SJSA1 (cell line): Measurements from ENCODE around the gene PPP1R36. TPM values are rescaled to one million over a fixed set of nuclear protein-coding genes. Genes with fewer than 3 reads are reported as not detected.
"Not testable (repeated sequence)": the region's sequence is repeated elsewhere in the genome, so short reads cannot be mapped to it uniquely, and the experiment has no call there.

ENCODE experiments used
- DNase-seq, 2 experiments: peaks; one replicate each; pipeline ENCODE4 v3.0.0-alpha.2; 2015 to 2020; ENCODE audit warnings: low spot score in 2 of 2, low read depth in 1 of 2
- H3K27ac ChIP-seq: fragments of 250-450 bp; sonication (Bioruptor Pico); 2 replicates; pipeline ENCODE4 v1.5.1; 2020; ENCODE audit warnings: mild to moderate bottlenecking, moderate library complexity
- H3K27me3 ChIP-seq: fragments of 250-450 bp; sonication (Bioruptor Pico); replicated peaks from 2 replicates; pipeline ENCODE4 v1.5.1; 2020; ENCODE audit warnings: mild to moderate bottlenecking, moderate library complexity
- H3K36me3 ChIP-seq: fragments of 250-450 bp; sonication (Bioruptor Pico); 2 replicates; pipeline ENCODE4 v1.5.1; 2020; ENCODE audit warnings: mild to moderate bottlenecking
- H3K4me1 ChIP-seq: fragments of 250-450 bp; sonication (Bioruptor Pico); replicated peaks from 2 replicates; pipeline ENCODE4 v1.6.1; 2021; ENCODE audit warnings: mild to moderate bottlenecking
- H3K4me3 ChIP-seq: fragments of 250-450 bp; sonication (Bioruptor Pico); 2 replicates; pipeline ENCODE4 v1.5.1; 2020; ENCODE audit warnings: mild to moderate bottlenecking
- H3K9me3 ChIP-seq: fragments of 250-450 bp; sonication (Bioruptor Pico); replicated peaks from 2 replicates; pipeline ENCODE4 v1.5.1; 2020; ENCODE audit warnings: mild to moderate bottlenecking
- total RNA-seq: library from RNA; depleted of rRNA; stranded (reverse); fragments of >200 nt; shearing (Covaris generic); gene quantifications from 2 replicates; pipeline ENCODE4 v1.2.3, GENCODE V29; 2014

The PPP1R36 gene
- total RNA-seq, 1 experiment from 2014 or later = 0.29 TPM

GRCh38 chr14:64620910-64621309 is 71.1 kb downstream of the PPP1R36 start:
- Histone ChIP-seq H3K27me3 (no peaks in the 10 kb centered on the region), H3K36me3 (no peaks in the 10 kb centered on the region), H3K9me3 (no peaks in the 10 kb centered on the region), H3K4me1 (0 out of 2 replicates have a peak, but pooled peaks cover 3% of the 10 kb centered on the region), H3K27ac (no peak overlapping the region), H3K4me3 (no peak overlapping the region)
- no peak for DNase-seq

DNA sequence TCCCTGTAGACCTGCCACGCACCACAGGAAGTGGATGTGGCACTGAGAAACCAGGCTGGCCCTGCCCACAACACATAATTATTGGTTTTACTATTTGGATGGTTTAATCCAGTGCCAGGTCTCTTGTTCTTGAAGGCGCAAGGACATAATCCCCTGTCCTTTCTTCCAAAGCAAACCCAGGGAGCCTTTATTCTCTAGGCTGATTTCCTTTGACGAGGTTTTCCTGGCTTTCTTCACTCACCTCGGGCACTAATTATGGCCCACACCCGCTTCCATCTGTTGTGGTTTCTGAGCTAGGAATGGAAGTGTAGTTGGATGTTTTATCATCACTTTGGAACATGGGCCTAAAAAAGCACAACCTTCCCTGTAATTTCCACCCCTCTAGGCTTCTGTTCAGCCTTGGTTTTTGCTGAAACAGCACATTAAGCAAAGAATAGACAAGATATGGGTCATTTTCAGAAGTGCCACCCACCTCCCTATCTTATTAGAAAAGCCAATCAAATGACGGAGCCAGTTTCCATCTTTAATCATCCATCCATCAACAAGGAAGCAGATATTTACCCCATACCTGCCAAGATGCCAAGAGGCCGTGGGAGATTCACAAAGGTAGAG is 73.9 kb downstream of the PPP1R36 start:
- H3K4me1 ChIP-seq = peaks cover 11% of the 10 kb centered on the region
- H3K27ac ChIP-seq = no peak overlapping the region
- DNase-seq = no peak
- no peaks in the 10 kb centered on the region for H3K27me3 ChIP-seq
- no peaks in the 10 kb centered on the region for H3K36me3 ChIP-seq
- H3K4me3 ChIP-seq = no peak overlapping the region
- no peaks in the 10 kb centered on the region for H3K9me3 ChIP-seq

DNA sequence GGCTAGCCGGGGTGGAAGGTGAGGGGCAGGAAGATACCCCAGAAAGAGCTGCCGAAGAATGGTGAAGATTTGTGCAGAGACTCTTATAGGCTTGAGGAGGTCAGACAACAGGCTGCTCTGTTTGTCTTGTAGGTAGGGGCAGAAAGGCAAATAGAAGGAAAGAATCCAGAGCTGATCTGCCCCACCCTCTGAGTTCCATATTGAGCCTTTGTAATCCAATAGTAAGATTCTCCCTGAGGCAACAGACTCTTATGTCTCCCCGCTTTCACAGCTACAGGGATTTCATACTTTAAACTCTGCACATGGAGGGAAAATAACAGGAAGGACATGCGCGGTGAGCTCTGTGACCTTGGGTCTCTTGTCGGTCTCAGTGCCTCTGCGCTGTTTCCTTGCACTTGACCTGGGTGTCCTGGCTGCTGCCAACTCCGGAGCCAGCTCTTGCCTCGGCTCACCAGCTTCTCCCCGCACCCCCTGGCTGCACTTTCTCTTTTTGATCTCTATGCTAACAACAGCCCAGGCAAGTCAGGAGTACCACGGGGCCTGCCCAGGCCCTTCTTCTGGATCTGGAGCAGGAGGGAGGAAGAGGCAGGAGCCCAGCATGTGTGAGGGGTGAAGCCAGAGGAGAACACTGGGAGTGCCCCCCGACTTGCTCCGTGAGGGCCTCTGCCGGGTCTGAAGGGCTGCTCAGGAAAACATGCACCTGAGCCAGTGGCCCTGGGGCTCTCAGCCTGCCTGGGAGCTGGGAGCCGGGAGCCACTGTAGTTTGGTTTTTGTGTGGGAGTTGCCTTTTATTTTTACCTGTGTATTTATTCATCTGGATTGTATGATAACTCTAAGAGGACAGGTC is 75.8 kb downstream of the PPP1R36 start:
- Histone ChIP-seq H3K36me3 (no peaks in the 10 kb centered on the region), H3K27ac (no peak overlapping the region), H3K4me3 (no peak overlapping the region), H3K9me3 (no peaks in the 10 kb centered on the region), H3K4me1 (peaks cover 20% of the 10 kb centered on the region), H3K27me3 (no peaks in the 10 kb centered on the region)
- DNase-seq = no peak

DNA sequence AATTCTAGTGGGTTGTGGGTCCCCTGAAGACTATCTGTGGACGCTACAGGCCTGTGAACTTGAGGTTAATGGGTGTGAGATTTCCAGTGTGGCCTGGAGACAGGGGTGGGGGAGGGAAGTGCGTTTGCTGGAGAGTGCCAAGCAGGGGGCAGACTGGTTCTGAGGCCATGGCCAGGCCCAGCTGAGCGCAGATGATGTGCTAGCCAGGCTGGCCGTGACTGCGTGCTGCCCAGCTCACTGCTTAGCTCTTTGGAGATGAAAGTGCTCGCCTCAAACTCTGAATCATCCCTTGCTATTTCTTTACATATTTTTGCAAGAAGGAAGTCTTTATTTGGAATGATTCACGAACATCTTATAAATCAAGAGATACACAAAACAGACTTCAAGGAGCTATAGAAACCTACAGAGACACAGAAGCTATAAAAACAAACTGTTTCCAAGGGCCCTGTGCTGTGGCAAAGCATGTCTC is 79.2 kb downstream of the PPP1R36 start:
- peaks cover 31% of the 10 kb centered on the region for H3K4me1 ChIP-seq

GRCh38 chr14:64630778-64631177 is 81.0 kb downstream of the PPP1R36 start:
- Histone ChIP-seq H3K4me1 (peaks cover 41% of the 10 kb centered on the region), H3K4me3 (no peak overlapping the region), H3K36me3 (no peaks in the 10 kb centered on the region), H3K27ac (no peak overlapping the region), H3K9me3 (no peaks in the 10 kb centered on the region), H3K27me3 (no peaks in the 10 kb centered on the region)
- DNase-seq = no peak

More for the DNA sequence above, 79.2 kb downstream of the PPP1R36 start:
- Histone ChIP-seq H3K27me3 (no peaks in the 10 kb centered on the region), H3K27ac (peak overlapping the region; percentile 83), H3K36me3 (no peaks in the 10 kb centered on the region), H3K4me3 (no peak overlapping the region), H3K9me3 (no peaks in the 10 kb centered on the region)
- DNase-seq = peak; percentile 84 to 89

- not testable (repeated sequence) for H3K4me3 ChIP-seq, DNase-seq
- peaks cover 41% of the 10 kb centered on the region for H3K4me1 ChIP-seq
Measured at GRCh38 chr14:64631222-64631621, 81.5 kb downstream of the PPP1R36 start.

GRCh38 chr14:64632056-64632455 is 82.3 kb downstream of the PPP1R36 start:
- Histone ChIP-seq H3K36me3 (no peaks in the 10 kb centered on the region), H3K4me1 (peaks cover 41% of the 10 kb centered on the region), H3K4me3 (no peak overlapping the region), H3K27me3 (no peaks in the 10 kb centered on the region), H3K27ac (peak overlapping the region; percentile 40), H3K9me3 (no peaks in the 10 kb centered on the region)
- peak in 1 of 2 experiments; percentile 30 for DNase-seq

More at GRCh38 chr14:64631222-64631621, 81.5 kb downstream of the PPP1R36 start:
- not testable (repeated sequence) for H3K9me3 ChIP-seq, H3K27me3 ChIP-seq, H3K36me3 ChIP-seq
- peak overlapping the region; percentile 40; the same call in 1 of the 2 replicates for H3K27ac ChIP-seq

DNA sequence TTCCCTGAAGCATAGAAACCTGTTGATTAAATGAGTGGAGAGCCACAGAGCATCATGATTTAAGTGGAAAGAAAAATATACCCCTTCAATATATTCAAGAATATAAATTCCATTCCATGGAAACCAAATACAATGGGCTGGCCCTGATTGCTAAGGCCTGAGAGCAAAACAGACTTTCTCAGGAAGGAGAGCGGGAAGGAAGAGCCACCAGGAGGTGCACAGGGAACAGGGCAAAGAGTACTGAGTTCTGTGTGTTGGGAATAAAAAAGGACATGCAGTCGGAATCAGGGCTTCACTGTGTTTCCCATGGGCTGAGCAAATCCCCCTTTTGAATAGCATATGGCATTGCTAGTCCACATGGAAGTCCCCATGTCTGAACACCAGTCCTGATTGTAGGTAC is 84.8 kb downstream of the PPP1R36 start:
- no peaks in the 10 kb centered on the region for H3K27me3 ChIP-seq
- no peak overlapping the region for H3K27ac ChIP-seq
- H3K4me1 ChIP-seq = peaks cover 26% of the 10 kb centered on the region
- no peaks in the 10 kb centered on the region for H3K36me3 ChIP-seq
- H3K4me3 ChIP-seq = no peak overlapping the region
- no peak for DNase-seq
- no peaks in the 10 kb centered on the region for H3K9me3 ChIP-seq

- Histone ChIP-seq H3K4me1 (peaks cover 21% of the 10 kb centered on the region), H3K27me3 (no peaks in the 10 kb centered on the region), H3K36me3 (no peaks in the 10 kb centered on the region), H3K27ac (no peak overlapping the region), H3K9me3 (no peaks in the 10 kb centered on the region), H3K4me3 (no peak overlapping the region)
- peak; percentile 62 for DNase-seq
Measured at GRCh38 chr14:64636208-64636979, 86.6 kb downstream of the PPP1R36 start.

DNA sequence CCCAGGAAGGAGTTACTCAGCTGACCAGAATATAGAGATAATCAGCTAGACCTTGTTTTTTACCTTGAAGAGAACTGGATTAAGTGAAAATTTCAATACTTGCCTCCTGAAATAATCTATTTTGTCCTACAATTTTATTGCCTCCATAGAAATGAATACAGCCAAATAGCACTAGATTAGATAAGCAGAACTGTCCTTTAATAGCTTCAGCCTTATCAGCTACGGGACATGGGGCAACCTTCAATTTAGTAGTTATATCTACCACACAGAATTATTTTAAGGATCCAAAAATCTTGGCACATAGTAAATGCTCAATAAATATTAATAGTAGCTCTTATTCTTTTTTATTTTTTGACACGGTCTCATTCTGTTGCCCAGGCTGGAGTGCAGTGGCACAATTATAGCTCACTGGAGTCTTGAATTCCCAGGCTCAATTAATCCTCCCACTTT is 87.2 kb downstream of the PPP1R36 start:
- peaks cover 16% of the 10 kb centered on the region for H3K4me1 ChIP-seq
- no peak for DNase-seq
- H3K27ac ChIP-seq = no peak overlapping the region
- H3K9me3 ChIP-seq = no peaks in the 10 kb centered on the region
- H3K4me3 ChIP-seq = no peak overlapping the region
- H3K27me3 ChIP-seq = no peaks in the 10 kb centered on the region
- no peaks in the 10 kb centered on the region for H3K36me3 ChIP-seq

DNA sequence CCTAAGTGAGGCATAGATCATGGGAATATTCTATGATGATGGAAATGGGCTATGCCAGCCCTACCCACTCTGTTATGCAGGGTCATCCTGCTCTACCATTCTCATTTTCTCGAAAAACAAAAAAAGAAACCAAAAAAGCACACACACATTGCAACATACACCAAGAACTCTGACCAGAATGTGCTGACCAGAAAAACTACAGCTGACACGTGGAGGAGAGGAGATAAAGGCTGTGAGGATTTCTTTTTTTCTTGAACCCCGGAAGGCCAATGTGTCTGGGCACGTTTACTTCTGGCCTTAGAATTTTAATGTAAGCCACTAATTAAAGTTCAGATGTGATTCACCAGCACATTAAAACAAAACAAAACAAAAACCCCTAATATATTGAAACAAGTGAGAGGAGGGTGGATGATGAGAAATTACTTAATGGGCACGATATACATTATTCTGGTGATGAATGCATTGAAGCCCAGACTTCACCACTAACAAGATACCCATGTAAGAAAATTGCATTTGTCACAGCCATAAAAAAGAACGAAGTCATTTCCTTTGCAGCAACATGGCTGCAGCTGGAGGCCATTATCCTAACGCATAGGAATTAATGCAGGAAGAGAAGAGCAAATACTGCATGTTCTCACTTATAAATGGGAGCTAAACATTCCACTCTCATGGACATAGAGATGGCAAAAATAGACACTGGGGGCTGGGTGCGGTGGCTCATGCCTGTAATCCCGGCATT is 88.1 kb downstream of the PPP1R36 start:
- H3K36me3 ChIP-seq = no peaks in the 10 kb centered on the region
- DNase-seq = no peak
- peaks cover 10% of the 10 kb centered on the region for H3K4me1 ChIP-seq
- H3K27me3 ChIP-seq = no peaks in the 10 kb centered on the region
- no peak overlapping the region for H3K27ac ChIP-seq
- no peaks in the 10 kb centered on the region for H3K9me3 ChIP-seq
- no peak overlapping the region for H3K4me3 ChIP-seq

GRCh38 chr14:64638625-64639024 is 88.9 kb downstream of the PPP1R36 start:
- Histone ChIP-seq H3K27me3 (no peaks in the 10 kb centered on the region), H3K4me1 (peaks cover 10% of the 10 kb centered on the region), H3K36me3 (no peaks in the 10 kb centered on the region), H3K27ac (no peak overlapping the region), H3K4me3 (no peak overlapping the region), H3K9me3 (no peaks in the 10 kb centered on the region)
- no peak for DNase-seq
